WTC11 (cell line): Measurements from ENCODE around the gene COL25A1. TPM values are rescaled to one million over a fixed set of nuclear protein-coding genes. Genes with fewer than 3 reads are reported as not detected.

Experiments
- ATAC-seq: fragments of 200-7000 bp; cut with Tn5 transposase; 2 replicates; pipeline ENCODE4 v1.10.0; 2021; ENCODE audit warnings: mild to moderate bottlenecking, moderate library complexity
- CTCF ChIA-PET: fragments of 300-600 bp; sonication (Branson Sonifier 250); formaldehyde crosslinking; loops from one replicate; lab custom pipeline; 2021; ENCODE audit warnings: antibody characterized with exemption; lab: Charles Lee
- POLR2A ChIA-PET: fragments of 350-600 bp; sonication (Branson Sonifier 250); formaldehyde crosslinking; loops from one replicate; lab custom pipeline; 2021; ENCODE audit warnings: antibody characterized with exemption; lab: Charles Lee
- DNase-seq: peaks from one replicate; pipeline ENCODE4 v3.0.0; 2021; ENCODE audit warnings: low spot score
- H3K27ac Mint-ChIP-seq: 2 replicates; pipeline ENCODE4 v1.8.0; 2021; ENCODE audit warnings: mixed read lengths
- H3K27me3 Mint-ChIP-seq: 2 replicates; pipeline ENCODE4 v1.8.0; 2021; ENCODE audit warnings: low read depth, mild to moderate bottlenecking, moderate library complexity, mixed read lengths
- H3K36me3 Mint-ChIP-seq: 2 replicates; pipeline ENCODE4 v1.8.0; 2021; ENCODE audit warnings: mixed read lengths
- H3K4me1 Mint-ChIP-seq: 2 replicates; pipeline ENCODE4 v1.8.0; 2022; ENCODE audit warnings: mixed read lengths
- H3K4me3 Mint-ChIP-seq: 2 replicates; pipeline ENCODE4 v1.8.0; 2021; ENCODE audit warnings: mild to moderate bottlenecking, moderate library complexity, mixed read lengths
- H3K9me3 Mint-ChIP-seq: 2 replicates; pipeline ENCODE4 v1.8.0; 2021; ENCODE audit warnings: mixed read lengths
- CBFB ChIP-seq: sonication (generic); formaldehyde crosslinking; IDR thresholded peaks from 2 replicates; pipeline ENCODE4 v1.8.1; 2022; ENCODE audit warnings: mild to moderate bottlenecking, low read depth, missing genetic modification reagents
- GABPB1 ChIP-seq: sonication (generic); formaldehyde crosslinking; IDR thresholded peaks from 2 replicates; pipeline ENCODE4 v1.8.1; 2023; ENCODE audit warnings: mild to moderate bottlenecking, missing genetic modification reagents
- MLX ChIP-seq: sonication (generic); formaldehyde crosslinking; IDR thresholded peaks from 2 replicates; pipeline ENCODE4 v1.8.1; 2023; ENCODE audit warnings: mild to moderate bottlenecking, missing genetic modification reagents, moderate library complexity
- MXD4 ChIP-seq: fragments of 250-450 bp; sonication (Bioruptor Pico); IDR thresholded peaks from 2 replicates; pipeline ENCODE4 v1.8.0; 2021; ENCODE audit warnings: mild to moderate bottlenecking, moderate library complexity, borderline replicate concordance
- NFATC4 ChIP-seq: fragments of 250-450 bp; sonication (Bioruptor Pico); IDR thresholded peaks from 2 replicates; pipeline ENCODE4 v1.9.0; 2021; ENCODE audit warnings: mild to moderate bottlenecking
- NFYB ChIP-seq: sonication (generic); formaldehyde crosslinking; conservative IDR thresholded peaks from 2 replicates; pipeline ENCODE4 v1.8.0; 2022; ENCODE audit warnings: low read depth, missing genetic modification reagents
- NR3C1 ChIP-seq: sonication (generic); formaldehyde crosslinking; conservative IDR thresholded peaks from 2 replicates; pipeline ENCODE4 v1.8.1; 2023; ENCODE audit warnings: low read depth, mild to moderate bottlenecking, missing genetic modification reagents
- PREB ChIP-seq: sonication (generic); formaldehyde crosslinking; IDR thresholded peaks from 2 replicates; pipeline ENCODE4 v1.8.1; 2022; ENCODE audit warnings: mild to moderate bottlenecking, missing genetic modification reagents, moderate library complexity, borderline replicate concordance
- SP1 ChIP-seq: sonication (generic); formaldehyde crosslinking; conservative IDR thresholded peaks from 2 replicates; pipeline ENCODE4 v1.8.1; 2022; ENCODE audit warnings: missing genetic modification reagents
- TEAD1 ChIP-seq: sonication (generic); formaldehyde crosslinking; IDR thresholded peaks from 2 replicates; pipeline ENCODE4 v1.8.0; 2022; ENCODE audit warnings: mild to moderate bottlenecking, missing genetic modification reagents
- ZBTB21 ChIP-seq: sonication (generic); formaldehyde crosslinking; IDR thresholded peaks from 2 replicates; pipeline ENCODE4 v1.8.1; 2023; ENCODE audit warnings: mild to moderate bottlenecking, missing genetic modification reagents, borderline replicate concordance
- ZNF121 ChIP-seq: sonication (generic); formaldehyde crosslinking; IDR thresholded peaks from 2 replicates; pipeline ENCODE4 v1.8.0; 2023; ENCODE audit warnings: missing genetic modification reagents
- ZNF138 ChIP-seq: sonication (generic); formaldehyde crosslinking; conservative IDR thresholded peaks from 2 replicates; pipeline ENCODE4 v1.8.1; 2022; ENCODE audit warnings: mild to moderate bottlenecking, moderate library complexity, missing genetic modification reagents
- ZNF317 ChIP-seq: sonication (generic); formaldehyde crosslinking; IDR thresholded peaks from 2 replicates; pipeline ENCODE4 v1.8.1; 2023; ENCODE audit warnings: low read depth, mild to moderate bottlenecking, moderate library complexity, missing genetic modification reagents, borderline replicate concordance
- ZNF416 ChIP-seq: fragments of 250-450 bp; sonication (Bioruptor Pico); IDR thresholded peaks from 2 replicates; pipeline ENCODE4 v1.9.0; 2021; ENCODE audit warnings: mild to moderate bottlenecking, inconsistent platforms
- ZNF425 ChIP-seq: fragments of 250-450 bp; sonication (Bioruptor Pico); conservative IDR thresholded peaks from 2 replicates; pipeline ENCODE4 v1.9.0; 2021; ENCODE audit warnings: mild to moderate bottlenecking
- ZNF671 ChIP-seq: fragments of 250-450 bp; sonication (Bioruptor Pico); IDR thresholded peaks from 2 replicates; pipeline ENCODE4 v1.8.0; 2021; ENCODE audit warnings: mild to moderate bottlenecking
- total RNA-seq: library from RNA; stranded (reverse); gene quantifications from 3 replicates; pipeline ENCODE4 v1.2.3, GENCODE V29; 2021
- TF ChIP-seq, protein P1 (sequence below): sonication (generic); formaldehyde crosslinking; IDR thresholded peaks from 2 replicates; pipeline ENCODE4 v1.8.0; 2023; ENCODE audit warnings: missing genetic modification reagents, mild to moderate bottlenecking, borderline replicate concordance
- TF ChIP-seq, protein P2 (sequence below): sonication (generic); formaldehyde crosslinking; IDR thresholded peaks from 2 replicates; pipeline ENCODE4 v1.8.0; 2022; ENCODE audit warnings: mild to moderate bottlenecking, missing genetic modification reagents
- TF ChIP-seq, protein P3 (sequence below): sonication (generic); formaldehyde crosslinking; IDR thresholded peaks from 2 replicates; pipeline ENCODE4 v1.8.1; 2023; ENCODE audit warnings: mild to moderate bottlenecking, missing genetic modification reagents

The COL25A1 gene
- total RNA-seq, 1 experiment from 2014 or later = 6.6 TPM

DNA sequence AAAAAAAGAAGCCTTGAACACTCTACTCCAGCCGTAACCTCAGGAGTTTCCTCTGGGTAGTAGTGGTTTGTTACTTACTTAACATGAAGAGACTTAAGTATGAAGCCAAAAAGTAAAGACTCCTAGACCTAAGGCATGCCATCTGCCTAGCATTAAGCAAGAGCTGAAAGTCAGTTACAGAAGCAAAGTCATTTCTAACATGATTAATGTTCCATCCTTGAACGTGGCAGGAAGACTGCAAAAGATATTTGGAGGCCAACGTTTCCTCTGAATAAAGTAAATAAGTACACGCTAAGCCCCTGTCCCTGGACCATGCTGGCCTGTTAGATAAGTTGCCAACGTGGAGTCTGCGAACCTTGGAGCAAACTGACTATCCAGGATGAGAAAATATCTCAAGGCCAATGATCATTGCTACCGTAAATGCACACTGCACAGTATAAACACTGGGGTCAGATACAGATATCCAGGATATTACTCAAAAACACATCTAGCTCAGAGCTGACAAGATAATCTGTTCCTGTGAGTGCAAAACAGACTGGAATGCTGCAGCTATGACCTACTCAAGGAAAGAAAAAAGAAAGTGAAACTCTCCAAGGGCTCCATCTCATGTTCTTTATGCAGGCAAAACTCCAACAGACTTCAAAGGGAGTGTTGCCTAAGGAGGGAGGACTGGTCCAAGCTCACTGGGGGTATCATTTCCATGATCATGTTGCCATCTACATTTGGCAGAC lies 255.8 kb downstream of the COL25A1 start (continued):
- TF ChIP-seq ZBTB21 = no peak
- no peak for TF ChIP-seq ZNF317 (CRISPR knock-in tag)
- no peak for TF ChIP-seq TEAD1 (CRISPR knock-in tag)
- no peak for TF ChIP-seq NFYB (CRISPR knock-in tag)
- TF ChIP-seq ZNF425 (CRISPR knock-in tag) = no peak
- no peak for TF ChIP-seq GABPB1 (CRISPR knock-in tag)
- TF ChIP-seq CBFB (CRISPR knock-in tag) = no peak
- no peak for TF ChIP-seq SP1 (CRISPR knock-in tag)

GRCh38 chr4:109044431-109044830 lies 258.0 kb downstream of the COL25A1 start:
- H3K9me3 Mint-ChIP-seq = no peaks in the 10 kb centered on the region
- H3K27me3 Mint-ChIP-seq = no peaks in the 10 kb centered on the region
- CTCF ChIA-PET = no interaction called here
- H3K4me3 Mint-ChIP-seq = no peak overlapping the region
- no peaks in the 10 kb centered on the region for H3K36me3 Mint-ChIP-seq
- POLR2A ChIA-PET = no interaction called here
- ATAC-seq (no peak), DNase-seq (no peak)
- H3K4me1 Mint-ChIP-seq = no peaks in the 10 kb centered on the region
- no peak overlapping the region for H3K27ac Mint-ChIP-seq
- TF ChIP-seq ZNF138 (CRISPR knock-in tag) = no peak
- no peak for TF ChIP-seq NR3C1 (CRISPR knock-in tag)
- no peak for TF ChIP-seq MLX (CRISPR knock-in tag)
- no peak for TF ChIP-seq NFATC4 (CRISPR knock-in tag)
- TF ChIP-seq, protein P1, sequence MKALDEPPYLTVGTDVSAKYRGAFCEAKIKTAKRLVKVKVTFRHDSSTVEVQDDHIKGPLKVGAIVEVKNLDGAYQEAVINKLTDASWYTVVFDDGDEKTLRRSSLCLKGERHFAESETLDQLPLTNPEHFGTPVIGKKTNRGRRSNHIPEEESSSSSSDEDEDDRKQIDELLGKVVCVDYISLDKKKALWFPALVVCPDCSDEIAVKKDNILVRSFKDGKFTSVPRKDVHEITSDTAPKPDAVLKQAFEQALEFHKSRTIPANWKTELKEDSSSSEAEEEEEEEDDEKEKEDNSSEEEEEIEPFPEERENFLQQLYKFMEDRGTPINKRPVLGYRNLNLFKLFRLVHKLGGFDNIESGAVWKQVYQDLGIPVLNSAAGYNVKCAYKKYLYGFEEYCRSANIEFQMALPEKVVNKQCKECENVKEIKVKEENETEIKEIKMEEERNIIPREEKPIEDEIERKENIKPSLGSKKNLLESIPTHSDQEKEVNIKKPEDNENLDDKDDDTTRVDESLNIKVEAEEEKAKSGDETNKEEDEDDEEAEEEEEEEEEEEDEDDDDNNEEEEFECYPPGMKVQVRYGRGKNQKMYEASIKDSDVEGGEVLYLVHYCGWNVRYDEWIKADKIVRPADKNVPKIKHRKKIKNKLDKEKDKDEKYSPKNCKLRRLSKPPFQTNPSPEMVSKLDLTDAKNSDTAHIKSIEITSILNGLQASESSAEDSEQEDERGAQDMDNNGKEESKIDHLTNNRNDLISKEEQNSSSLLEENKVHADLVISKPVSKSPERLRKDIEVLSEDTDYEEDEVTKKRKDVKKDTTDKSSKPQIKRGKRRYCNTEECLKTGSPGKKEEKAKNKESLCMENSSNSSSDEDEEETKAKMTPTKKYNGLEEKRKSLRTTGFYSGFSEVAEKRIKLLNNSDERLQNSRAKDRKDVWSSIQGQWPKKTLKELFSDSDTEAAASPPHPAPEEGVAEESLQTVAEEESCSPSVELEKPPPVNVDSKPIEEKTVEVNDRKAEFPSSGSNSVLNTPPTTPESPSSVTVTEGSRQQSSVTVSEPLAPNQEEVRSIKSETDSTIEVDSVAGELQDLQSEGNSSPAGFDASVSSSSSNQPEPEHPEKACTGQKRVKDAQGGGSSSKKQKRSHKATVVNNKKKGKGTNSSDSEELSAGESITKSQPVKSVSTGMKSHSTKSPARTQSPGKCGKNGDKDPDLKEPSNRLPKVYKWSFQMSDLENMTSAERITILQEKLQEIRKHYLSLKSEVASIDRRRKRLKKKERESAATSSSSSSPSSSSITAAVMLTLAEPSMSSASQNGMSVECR (CRISPR knock-in tag) = no peak
- TF ChIP-seq ZNF671 (CRISPR knock-in tag) = no peak
- TF ChIP-seq, protein P2, sequence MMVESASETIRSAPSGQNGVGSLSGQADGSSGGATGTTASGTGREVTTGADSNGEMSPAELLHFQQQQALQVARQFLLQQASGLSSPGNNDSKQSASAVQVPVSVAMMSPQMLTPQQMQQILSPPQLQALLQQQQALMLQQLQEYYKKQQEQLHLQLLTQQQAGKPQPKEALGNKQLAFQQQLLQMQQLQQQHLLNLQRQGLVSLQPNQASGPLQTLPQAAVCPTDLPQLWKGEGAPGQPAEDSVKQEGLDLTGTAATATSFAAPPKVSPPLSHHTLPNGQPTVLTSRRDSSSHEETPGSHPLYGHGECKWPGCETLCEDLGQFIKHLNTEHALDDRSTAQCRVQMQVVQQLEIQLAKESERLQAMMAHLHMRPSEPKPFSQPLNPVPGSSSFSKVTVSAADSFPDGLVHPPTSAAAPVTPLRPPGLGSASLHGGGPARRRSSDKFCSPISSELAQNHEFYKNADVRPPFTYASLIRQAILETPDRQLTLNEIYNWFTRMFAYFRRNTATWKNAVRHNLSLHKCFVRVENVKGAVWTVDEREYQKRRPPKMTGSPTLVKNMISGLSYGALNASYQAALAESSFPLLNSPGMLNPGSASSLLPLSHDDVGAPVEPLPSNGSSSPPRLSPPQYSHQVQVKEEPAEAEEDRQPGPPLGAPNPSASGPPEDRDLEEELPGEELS (CRISPR knock-in tag) = no peak
- TF ChIP-seq MXD4 (CRISPR knock-in tag) = no peak
- TF ChIP-seq PREB (CRISPR knock-in tag) = no peak
- TF ChIP-seq ZNF121 (CRISPR knock-in tag) = no peak
- TF ChIP-seq ZNF416 = no peak
- TF ChIP-seq, protein P3, sequence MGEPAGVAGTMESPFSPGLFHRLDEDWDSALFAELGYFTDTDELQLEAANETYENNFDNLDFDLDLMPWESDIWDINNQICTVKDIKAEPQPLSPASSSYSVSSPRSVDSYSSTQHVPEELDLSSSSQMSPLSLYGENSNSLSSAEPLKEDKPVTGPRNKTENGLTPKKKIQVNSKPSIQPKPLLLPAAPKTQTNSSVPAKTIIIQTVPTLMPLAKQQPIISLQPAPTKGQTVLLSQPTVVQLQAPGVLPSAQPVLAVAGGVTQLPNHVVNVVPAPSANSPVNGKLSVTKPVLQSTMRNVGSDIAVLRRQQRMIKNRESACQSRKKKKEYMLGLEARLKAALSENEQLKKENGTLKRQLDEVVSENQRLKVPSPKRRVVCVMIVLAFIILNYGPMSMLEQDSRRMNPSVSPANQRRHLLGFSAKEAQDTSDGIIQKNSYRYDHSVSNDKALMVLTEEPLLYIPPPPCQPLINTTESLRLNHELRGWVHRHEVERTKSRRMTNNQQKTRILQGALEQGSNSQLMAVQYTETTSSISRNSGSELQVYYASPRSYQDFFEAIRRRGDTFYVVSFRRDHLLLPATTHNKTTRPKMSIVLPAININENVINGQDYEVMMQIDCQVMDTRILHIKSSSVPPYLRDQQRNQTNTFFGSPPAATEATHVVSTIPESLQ (CRISPR knock-in tag) = no peak
